PFSK-1 (cell line): Measurements from ENCODE around the gene NTM.

Source experiments
- FOXP2 ChIP-seq: optimal IDR thresholded peaks from 2 replicates; pipeline ENCODE3; 2011; ENCODE audit warnings: borderline replicate concordance, control low read depth, inconsistent platforms; ENCODE audit not compliant: insufficient read depth; ENCODE audit errors: extremely low read length, extremely low read depth
- POLR2AphosphoS5 ChIP-seq: IDR thresholded peaks from 2 replicates; pipeline ENCODE4 v1.6.1; 2012; ENCODE audit warnings: low read depth, mild to moderate bottlenecking, control low read depth, low read length, moderate library complexity
- REST ChIP-seq, 2 experiments: IDR thresholded peaks; 2 replicates each; pipeline versions ENCODE4 v1.6.1 to v1.8.0; 2011 to 2012; ENCODE audit warnings: low read depth in 2 of 2, low read length in 2 of 2, control low read depth in 1 of 2, inconsistent platforms in 1 of 2, mild to moderate bottlenecking in 1 of 2, moderate library complexity in 1 of 2; ENCODE audit not compliant: insufficient read depth in 1 of 2
- SIN3A ChIP-seq: IDR thresholded peaks from 2 replicates; pipeline ENCODE4 v1.6.1; 2012; ENCODE audit warnings: mild to moderate bottlenecking, low read length, moderate library complexity, borderline replicate concordance; ENCODE audit not compliant: insufficient read depth
- TAF1 ChIP-seq: IDR thresholded peaks from 2 replicates; pipeline ENCODE4 v1.6.1; 2012; ENCODE audit warnings: low read length, control low read depth, borderline replicate concordance; ENCODE audit not compliant: insufficient read depth

The NTM gene

GRCh38 chr11:132024587-132025295 lies 654.3 kb downstream of the NTM start:
- TF ChIP-seq TAF1 (no peak), FOXP2 (no peak), POLR2AphosphoS5 (no peak), REST (IDR thresholded peaks at IDR 0.05; ENCODE audit: insufficient read depth in 1 of 2, low read depth in 2 of 2, low read length in 2 of 2) (no peak), SIN3A (no peak)

- no peak for TF ChIP-seq POLR2AphosphoS5
- TF ChIP-seq SIN3A, result no peak
- TF ChIP-seq FOXP2, result no peak
- no peak for TF ChIP-seq TAF1
- no peak for TF ChIP-seq REST (IDR thresholded peaks at IDR 0.05; ENCODE audit: insufficient read depth in 1 of 2, low read depth in 2 of 2, low read length in 2 of 2)
Observed at GRCh38 chr11:132026746-132027145, 656.3 kb downstream of the NTM start.

GRCh38 chr11:132028380-132029240 lies 658.2 kb downstream of the NTM start:
- no peak for TF ChIP-seq SIN3A
- TF ChIP-seq POLR2AphosphoS5, result no peak
- TF ChIP-seq FOXP2, result no peak
- no peak for TF ChIP-seq REST (IDR thresholded peaks at IDR 0.05; ENCODE audit: insufficient read depth in 1 of 2, low read depth in 2 of 2, low read length in 2 of 2)
- TF ChIP-seq TAF1, result no peak

GRCh38 chr11:132030896-132031295 lies 660.5 kb downstream of the NTM start:
- TF ChIP-seq SIN3A (no peak), POLR2AphosphoS5 (no peak), REST (IDR thresholded peaks at IDR 0.05; ENCODE audit: insufficient read depth in 1 of 2, low read depth in 2 of 2, low read length in 2 of 2) (no peak)
